BJ (cell line): ENCODE results near the gene USHBP1. TPM values are rescaled to one million over a fixed set of nuclear protein-coding genes. Genes with fewer than 3 reads are reported as not detected.

ENCODE experiments used
- CTCF ChIA-PET: fragments of 350-600 bp; formaldehyde crosslinking; extraction: SDS; loops from one replicate; lab custom pipeline; 2021; ENCODE audit warnings: antibody characterized with exemption, inconsistent platforms; lab: Yijun Ruan, JAX
- POLR2A ChIA-PET: fragments of 300-600 bp; sonication (Branson Sonifier 250); formaldehyde crosslinking; extraction: SDS; loops from one replicate; lab custom pipeline; 2021; ENCODE audit warnings: antibody characterized with exemption; lab: Charles Lee
- DNase-seq: peaks from one replicate; pipeline ENCODE4 v3.0.0-alpha.2; 2011; ENCODE audit warnings: low read depth
- H3K27me3 ChIP-seq: 2 replicates; pipeline ENCODE4 v1.6.0; 2011; ENCODE audit warnings: low read length; ENCODE audit not compliant: control insufficient read depth, insufficient read depth
- H3K36me3 ChIP-seq: 2 replicates; pipeline ENCODE4 v1.5.1; 2011; ENCODE audit warnings: low read length; ENCODE audit not compliant: control insufficient read depth, insufficient read depth
- H3K4me3 ChIP-seq: 2 replicates; pipeline ENCODE4 v1.5.1; 2011; ENCODE audit warnings: low read depth, mild to moderate bottlenecking, control low read depth, low read length
- polyA minus RNA-seq: library from RNA; depleted of rRNA, polyadenylated mRNA; stranded (reverse); fragments of >200 nt; gene quantifications from 2 replicates; pipeline ENCODE4 v1.2.3, GENCODE V29; 2011; rRNA and poly(A)+ RNA removed
- polyA plus RNA-seq: library from polyadenylated mRNA; depleted of rRNA; stranded (reverse); fragments of >200 nt; gene quantifications from 2 replicates; pipeline ENCODE4 v1.2.3, GENCODE V29; 2011; rRNA removed
- TF ChIP-seq, protein P1 (sequence below): IDR thresholded peaks from 2 replicates; pipeline ENCODE4 v1.5.1; 2011; ENCODE audit warnings: low read depth, mild to moderate bottlenecking, control low read depth, inconsistent platforms, low read length, moderate library complexity; ENCODE audit not compliant: insufficient read depth

USHBP1 gene, protein sequence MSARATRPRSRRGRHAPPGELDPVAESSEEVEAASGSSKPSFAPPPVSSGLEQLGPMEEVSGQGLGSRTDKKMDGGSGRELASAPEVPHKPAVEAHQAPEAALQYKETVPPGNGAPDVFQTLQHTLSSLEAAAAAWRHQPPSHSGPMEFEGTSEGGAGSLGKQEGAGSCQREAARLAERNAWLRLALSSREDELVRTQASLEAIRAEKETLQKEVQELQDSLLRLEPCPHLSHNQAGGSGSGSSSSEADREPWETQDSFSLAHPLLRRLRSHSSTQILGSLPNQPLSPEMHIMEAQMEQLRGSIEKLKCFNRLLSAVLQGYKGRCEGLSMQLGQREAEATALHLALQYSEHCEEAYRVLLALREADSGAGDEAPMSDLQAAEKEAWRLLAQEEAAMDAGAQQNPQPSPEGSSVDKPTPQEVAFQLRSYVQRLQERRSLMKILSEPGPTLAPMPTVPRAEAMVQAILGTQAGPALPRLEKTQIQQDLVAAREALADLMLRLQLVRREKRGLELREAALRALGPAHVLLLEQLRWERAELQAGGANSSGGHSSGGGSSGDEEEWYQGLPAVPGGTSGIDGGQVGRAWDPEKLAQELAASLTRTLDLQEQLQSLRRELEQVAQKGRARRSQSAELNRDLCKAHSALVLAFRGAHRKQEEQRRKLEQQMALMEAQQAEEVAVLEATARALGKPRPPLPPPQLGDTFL
- not detected in 2 replicates for polyA plus RNA-seq
- not detected in 2 replicates for polyA minus RNA-seq

DNA sequence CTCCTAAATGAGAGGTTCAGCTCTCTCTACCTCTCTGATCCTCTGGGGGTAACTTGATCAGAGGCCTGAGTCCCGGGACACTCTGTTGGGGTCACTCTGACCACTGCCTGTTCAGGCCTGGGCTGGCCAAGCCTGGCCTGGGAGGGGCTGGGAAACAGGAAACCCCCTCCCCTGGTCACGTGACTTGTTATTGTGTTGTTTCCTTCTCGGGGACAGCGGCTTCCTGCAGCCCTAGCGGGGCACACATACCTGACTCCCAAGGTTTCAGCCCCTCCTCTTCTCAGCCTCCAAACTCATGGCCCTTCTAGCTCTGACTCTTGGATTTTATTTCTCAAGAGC lies at the start of gene USHBP1:
USHBP1 (minus strand) TSS at position 105 of the 339 bp plus-strand sequence. CDS start 446 bp downstream, outside the sequence.
- DNase-seq = no peak
- Histone ChIP-seq H3K27me3 (no peaks in the 10 kb centered on the region; the same call in 1 of the 2 replicates), H3K4me3 (no peak within 1 kb of the TSS), H3K36me3 (peaks cover 4% of the 10 kb centered on the region; the same call in 1 of the 2 replicates)
- TF ChIP-seq, protein P1, sequence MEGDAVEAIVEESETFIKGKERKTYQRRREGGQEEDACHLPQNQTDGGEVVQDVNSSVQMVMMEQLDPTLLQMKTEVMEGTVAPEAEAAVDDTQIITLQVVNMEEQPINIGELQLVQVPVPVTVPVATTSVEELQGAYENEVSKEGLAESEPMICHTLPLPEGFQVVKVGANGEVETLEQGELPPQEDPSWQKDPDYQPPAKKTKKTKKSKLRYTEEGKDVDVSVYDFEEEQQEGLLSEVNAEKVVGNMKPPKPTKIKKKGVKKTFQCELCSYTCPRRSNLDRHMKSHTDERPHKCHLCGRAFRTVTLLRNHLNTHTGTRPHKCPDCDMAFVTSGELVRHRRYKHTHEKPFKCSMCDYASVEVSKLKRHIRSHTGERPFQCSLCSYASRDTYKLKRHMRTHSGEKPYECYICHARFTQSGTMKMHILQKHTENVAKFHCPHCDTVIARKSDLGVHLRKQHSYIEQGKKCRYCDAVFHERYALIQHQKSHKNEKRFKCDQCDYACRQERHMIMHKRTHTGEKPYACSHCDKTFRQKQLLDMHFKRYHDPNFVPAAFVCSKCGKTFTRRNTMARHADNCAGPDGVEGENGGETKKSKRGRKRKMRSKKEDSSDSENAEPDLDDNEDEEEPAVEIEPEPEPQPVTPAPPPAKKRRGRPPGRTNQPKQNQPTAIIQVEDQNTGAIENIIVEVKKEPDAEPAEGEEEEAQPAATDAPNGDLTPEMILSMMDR = no peak
- ChIA-PET CTCF (interaction anchor here (1.1 to 1.4 kb wide), 2 partner anchors 9 to 19 kb away, joined by 3 to 5 read pairs; no protein-coding TSS in a partner anchor), POLR2A (interaction anchor here (0.6 kb wide), 1 partner anchor 87 kb away, joined by 8 read pairs; no protein-coding TSS in a partner anchor)

DNA sequence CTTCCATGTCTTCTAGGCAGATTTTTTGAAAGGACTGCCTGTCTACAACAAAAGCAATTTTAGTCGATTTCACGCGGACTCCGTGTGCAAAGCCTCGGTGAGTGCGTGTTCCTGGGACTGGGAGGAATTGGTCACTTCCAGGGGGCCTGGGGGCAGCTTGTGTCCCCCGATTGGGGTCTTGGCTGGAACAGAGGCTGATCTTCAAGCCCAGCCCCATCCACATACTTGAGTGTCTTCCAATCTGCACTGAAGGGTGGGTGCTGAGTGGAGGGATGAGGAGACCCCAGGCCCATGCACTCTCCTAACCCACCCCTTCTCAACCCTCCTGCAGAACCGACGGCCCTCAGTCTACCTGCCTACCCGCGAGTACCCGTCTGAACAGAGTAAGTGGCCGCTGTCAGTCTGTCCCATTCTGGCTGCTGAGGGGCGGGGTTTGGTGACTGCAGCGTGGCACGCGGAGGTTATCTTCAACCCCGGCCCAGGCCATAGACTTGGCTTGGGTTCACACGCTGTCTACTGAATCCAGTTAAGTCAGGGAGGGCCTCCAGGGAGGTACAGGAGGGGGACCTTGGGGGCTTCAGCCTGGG lies 49.6 kb upstream of the USHBP1 start:
- Histone ChIP-seq H3K36me3 (peaks cover 16% of the 10 kb centered on the region), H3K4me3 (no peak overlapping the region), H3K27me3 (no peaks in the 10 kb centered on the region)
- TF ChIP-seq, protein P1 = no peak
- CTCF ChIA-PET = no interaction called here
- DNase-seq = no peak
- POLR2A ChIA-PET = no interaction called here

DNA sequence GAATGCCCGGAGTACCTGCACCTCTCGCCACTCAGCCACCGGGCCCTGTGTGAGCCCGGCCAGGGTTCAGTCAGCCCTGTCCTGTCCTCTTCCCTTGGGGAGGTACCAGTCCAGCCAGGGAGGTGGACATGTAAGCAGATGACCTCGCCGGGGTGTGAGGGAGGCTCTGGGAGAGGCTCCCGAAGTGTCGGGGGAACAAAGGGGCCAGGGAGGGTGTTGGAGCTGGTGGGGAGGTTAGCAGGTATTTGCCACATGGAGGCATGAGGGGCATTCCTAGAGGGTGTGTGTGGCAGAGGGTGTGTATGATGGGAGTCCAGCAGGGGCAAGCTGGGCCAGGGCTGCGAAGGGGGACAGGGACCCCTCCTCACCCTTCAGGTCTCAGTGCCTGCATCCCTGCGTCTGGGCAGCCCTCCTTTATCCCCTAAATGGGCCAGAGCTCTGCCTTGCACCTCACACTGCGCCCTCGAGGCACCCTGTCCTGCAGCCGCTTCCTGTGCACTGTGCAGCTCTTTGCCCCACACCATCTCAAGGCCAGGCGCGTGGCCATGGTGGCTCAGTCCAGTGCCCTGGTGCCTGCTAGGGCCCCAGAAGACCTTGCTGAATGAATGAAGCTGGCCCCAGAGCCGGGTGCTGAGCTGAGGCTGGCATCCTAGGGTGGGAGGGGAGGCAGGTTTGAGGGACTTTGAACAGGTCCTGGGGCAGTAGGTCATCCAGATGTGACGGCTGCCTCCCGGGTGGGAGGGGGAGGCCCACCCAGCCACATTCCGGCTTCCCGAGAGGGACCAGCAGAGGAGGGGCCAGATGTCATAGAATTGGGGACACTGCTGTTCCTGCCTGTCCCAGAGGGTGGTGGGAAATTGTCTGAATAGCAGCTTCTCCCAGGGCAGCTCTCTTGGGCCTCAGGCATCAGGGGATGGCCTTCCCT lies 47.9 kb upstream of the USHBP1 start:
- ChIA-PET CTCF (interaction anchor here (1.0 to 1.1 kb wide), 2 partner anchors 73 kb away, joined by 3 to 5 read pairs; no protein-coding TSS in a partner anchor), POLR2A (no interaction called here)
- Histone ChIP-seq H3K4me3 (no peak overlapping the region), H3K36me3 (peaks cover 16% of the 10 kb centered on the region), H3K27me3 (no peaks in the 10 kb centered on the region)
- no peak for DNase-seq
- TF ChIP-seq, protein P1 = no peak

DNA sequence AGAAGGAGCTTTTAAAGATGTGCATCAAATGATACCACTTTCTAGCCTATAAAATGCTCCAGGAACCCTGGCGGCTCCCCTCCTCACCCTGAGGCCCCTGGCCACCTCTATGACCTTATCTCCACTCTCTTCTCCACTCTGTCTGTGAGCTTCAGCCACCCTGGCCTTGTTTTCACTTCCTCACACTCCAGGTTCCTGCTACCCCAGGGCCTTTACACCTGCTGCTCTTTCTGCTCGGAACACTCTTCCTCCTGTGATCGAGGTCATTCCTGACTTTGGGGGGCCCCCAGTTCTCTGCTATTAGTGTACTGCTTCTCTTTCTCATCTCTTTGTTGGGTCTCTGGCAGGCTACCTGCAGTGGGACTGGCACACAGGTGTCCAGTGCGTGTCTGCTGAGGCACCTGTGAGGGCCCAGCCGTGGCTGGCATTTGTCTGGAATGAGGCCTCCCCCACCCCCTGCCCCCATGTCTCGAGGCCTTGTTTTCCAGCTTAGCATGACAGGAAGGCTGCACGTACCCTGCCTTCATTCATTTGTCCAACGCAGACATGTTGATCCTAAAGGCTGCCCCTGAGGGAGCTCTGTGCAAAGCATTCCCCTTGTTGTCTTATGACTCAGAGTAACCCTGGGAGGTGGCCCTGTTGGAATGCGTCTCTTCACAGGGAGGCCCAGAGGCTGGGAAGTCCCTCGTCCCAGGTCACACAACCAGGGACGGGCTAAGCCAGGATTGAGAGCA lies 47.1 kb upstream of the USHBP1 start:
- POLR2A ChIA-PET = no interaction called here
- H3K4me3 ChIP-seq = no peak overlapping the region
- H3K36me3 ChIP-seq = peaks cover 16% of the 10 kb centered on the region
- H3K27me3 ChIP-seq = no peaks in the 10 kb centered on the region
- TF ChIP-seq, protein P1 = no peak
- no peak for DNase-seq
- CTCF ChIA-PET = interaction anchor here (1.1 kb wide), 1 partner anchor 74 kb away, joined by 5 read pairs; no protein-coding TSS in a partner anchor
